ENCODE data around the gene KLHL21.
A peak's percentile ranks its signal among the peaks of the same experiment; 100 is the strongest.
"Not testable (repeated sequence)": the region's sequence is repeated elsewhere in the genome, so short reads cannot be mapped to it uniquely, and the experiment has no call there.

Gene KLHL21

GRCh38 chr1:6602669-6603237 lies at the start of gene KLHL21:
TSS of gene KLHL21 (minus strand) at chr1:6602869. CDS start at chr1:6602817, 52 bp downstream.
- peak; percentile 78 for DNase-seq (ENCODE audit: low read depth, low spot score)

GRCh38 chr1:6651909-6652308 lies 49.2 kb upstream of the KLHL21 start:
- no peak for DNase-seq (ENCODE audit: low read depth, low spot score)

GRCh38 chr1:6648556-6648955 lies 45.9 kb upstream of the KLHL21 start:
- DNase-seq (ENCODE audit: low read depth, low spot score): no peak

GRCh38 chr1:6646499-6647148 lies 44.0 kb upstream of the KLHL21 start:
- DNase-seq (ENCODE audit: low read depth, low spot score): peak; percentile 38

- no peak for DNase-seq (ENCODE audit: low read depth, low spot score)
These were observed 42.3 kb upstream of the KLHL21 start for GRCh38 chr1:6645018-6645417.

- DNase-seq (ENCODE audit: low read depth, low spot score): not testable (repeated sequence)
These were observed 38.2 kb upstream of the KLHL21 start for GRCh38 chr1:6640867-6641266.

GRCh38 chr1:6638226-6638625 lies 35.6 kb upstream of the KLHL21 start:
- no peak for DNase-seq (ENCODE audit: low read depth, low spot score)

GRCh38 chr1:6637770-6638169 lies 35.1 kb upstream of the KLHL21 start:
- DNase-seq (ENCODE audit: low read depth, low spot score): no peak

GRCh38 chr1:6636778-6637177 lies 34.1 kb upstream of the KLHL21 start:
- DNase-seq (ENCODE audit: low read depth, low spot score): not testable (repeated sequence)

- DNase-seq (ENCODE audit: low read depth, low spot score): no peak
These were observed 33.5 kb upstream of the KLHL21 start for GRCh38 chr1:6635910-6636760.

GRCh38 chr1:6635161-6635909 lies 32.7 kb upstream of the KLHL21 start:
- no peak for DNase-seq (ENCODE audit: low read depth, low spot score)

GRCh38 chr1:6634371-6635052 lies 31.8 kb upstream of the KLHL21 start:
- peak; percentile 61 for DNase-seq (ENCODE audit: low read depth, low spot score)

- DNase-seq (ENCODE audit: low read depth, low spot score): no peak
These were observed 30.2 kb upstream of the KLHL21 start for GRCh38 chr1:6632588-6633514.

GRCh38 chr1:6631058-6631457 lies 28.4 kb upstream of the KLHL21 start:
- no peak for DNase-seq (ENCODE audit: low read depth, low spot score)

- no peak for DNase-seq (ENCODE audit: low read depth, low spot score)
These were observed 27.4 kb upstream of the KLHL21 start for GRCh38 chr1:6630027-6630426.

GRCh38 chr1:6628971-6629479 lies 26.4 kb upstream of the KLHL21 start:
- DNase-seq (ENCODE audit: low read depth, low spot score): no peak

GRCh38 chr1:6627841-6628545 lies 25.3 kb upstream of the KLHL21 start:
- DNase-seq (ENCODE audit: low read depth, low spot score): no peak

- DNase-seq (ENCODE audit: low read depth, low spot score): no peak
These were observed 24.4 kb upstream of the KLHL21 start for GRCh38 chr1:6627031-6627430.

GRCh38 chr1:6625584-6626149 lies 23.0 kb upstream of the KLHL21 start:
- no peak for DNase-seq (ENCODE audit: low read depth, low spot score)
